Measurements from ENCODE around the gene SOX6. TPM values are rescaled to one million over a fixed set of nuclear protein-coding genes. Genes with fewer than 3 reads are reported as not detected.
A peak's percentile ranks its signal among the peaks of the same experiment; 100 is the strongest.

Gene SOX6
- total and polyA plus RNA-seq, 2 of the 13 experiments (the other 11 are each of a cell fraction or from before 2014, with no cell fraction given): 2.6 to 11.2 TPM

DNA sequence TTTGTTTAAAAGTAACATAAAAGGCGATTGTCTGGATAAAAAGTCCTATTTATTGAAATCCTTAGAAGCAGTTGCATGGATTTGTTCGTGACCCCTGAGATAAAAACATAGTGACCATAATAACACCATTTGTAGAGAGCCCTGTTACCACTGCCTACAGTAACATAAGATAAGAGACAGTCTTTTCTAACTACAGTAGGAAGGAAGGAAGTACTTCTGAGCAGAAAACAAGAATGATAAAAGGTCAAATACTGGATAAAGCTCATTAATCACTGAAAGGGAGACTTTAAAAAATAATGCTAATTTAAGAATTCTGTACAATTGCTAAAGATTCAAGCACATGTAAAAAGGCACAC lies 47.1 kb upstream of the SOX6 start (continued):
- TF ChIP-seq, protein P1, sequence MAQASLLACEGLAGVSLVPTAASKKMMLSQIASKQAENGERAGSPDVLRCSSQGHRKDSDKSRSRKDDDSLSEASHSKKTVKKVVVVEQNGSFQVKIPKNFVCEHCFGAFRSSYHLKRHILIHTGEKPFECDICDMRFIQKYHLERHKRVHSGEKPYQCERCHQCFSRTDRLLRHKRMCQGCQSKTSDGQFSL (CRISPR knock-in tag; IDR thresholded peaks at IDR 0.05): no peak
- TF ChIP-seq, protein P2, sequence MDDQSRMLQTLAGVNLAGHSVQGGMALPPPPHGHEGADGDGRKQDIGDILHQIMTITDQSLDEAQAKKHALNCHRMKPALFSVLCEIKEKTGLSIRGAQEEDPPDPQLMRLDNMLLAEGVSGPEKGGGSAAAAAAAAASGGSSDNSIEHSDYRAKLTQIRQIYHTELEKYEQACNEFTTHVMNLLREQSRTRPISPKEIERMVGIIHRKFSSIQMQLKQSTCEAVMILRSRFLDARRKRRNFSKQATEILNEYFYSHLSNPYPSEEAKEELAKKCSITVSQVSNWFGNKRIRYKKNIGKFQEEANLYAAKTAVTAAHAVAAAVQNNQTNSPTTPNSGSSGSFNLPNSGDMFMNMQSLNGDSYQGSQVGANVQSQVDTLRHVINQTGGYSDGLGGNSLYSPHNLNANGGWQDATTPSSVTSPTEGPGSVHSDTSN (CRISPR knock-in tag; IDR thresholded peaks at IDR 0.05; ENCODE audit: borderline replicate concordance): no peak
- TF ChIP-seq, protein P3, sequence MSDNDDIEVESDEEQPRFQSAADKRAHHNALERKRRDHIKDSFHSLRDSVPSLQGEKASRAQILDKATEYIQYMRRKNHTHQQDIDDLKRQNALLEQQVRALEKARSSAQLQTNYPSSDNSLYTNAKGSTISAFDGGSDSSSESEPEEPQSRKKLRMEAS (IDR thresholded peaks at IDR 0.05): no peak

DNA sequence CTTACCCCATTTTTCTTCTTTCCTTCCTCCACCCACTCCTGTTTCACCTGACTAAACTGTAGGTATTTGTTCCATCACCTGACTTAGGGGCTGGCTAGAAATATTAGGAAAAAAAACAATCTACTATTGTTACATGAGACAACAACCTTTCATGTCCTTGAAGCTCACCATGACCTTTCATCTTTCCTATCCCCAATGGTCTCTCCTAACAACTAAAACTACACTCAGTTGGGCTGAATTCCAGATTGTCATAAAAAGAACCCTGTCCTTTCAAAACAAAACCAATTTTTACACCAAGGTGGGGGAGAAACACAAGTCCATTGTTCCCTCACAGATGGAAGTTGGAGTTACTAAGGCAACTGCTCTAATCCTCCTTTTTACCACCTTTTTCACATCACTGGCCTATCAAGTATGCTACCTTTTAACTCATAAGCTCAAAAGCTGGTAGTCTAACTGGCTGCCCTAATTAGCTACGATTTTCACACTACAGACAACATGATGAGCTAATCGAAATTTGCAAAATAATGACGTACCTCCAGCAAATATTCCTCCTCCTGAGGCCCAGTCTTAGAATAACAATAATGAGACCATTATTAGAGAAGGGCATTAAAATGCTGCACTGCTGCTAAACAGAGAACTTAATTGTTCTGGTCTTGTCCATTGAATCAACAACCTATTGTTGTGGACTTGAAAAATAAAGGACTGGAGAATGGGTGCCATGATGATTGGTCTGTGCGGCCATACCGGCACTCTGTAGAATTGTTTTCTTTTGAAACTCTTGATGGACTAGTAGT lies 46.5 kb upstream of the SOX6 start:
- Histone ChIP-seq H4K20me1 (ENCODE audit: insufficient read depth, low read length) (no peaks in the 10 kb centered on the region), H3K4me2 (ENCODE audit: low read depth, low read length) (peak overlapping the region; percentile 59), H2AFZ (ENCODE audit: low read length) (peak overlapping the region; percentile 15), H3K4me3 (replicated peaks in 1 of 3; ENCODE audit: insufficient read depth in 1 of 3, low read depth in 2 of 3, low read length in 3 of 3) (peak overlapping the region in 1 of 3 experiments; percentile 2; a peak in 1 of 6 replicates), H3K4me1 (ENCODE audit: insufficient read depth, low read length) (peaks cover 68% of the 10 kb centered on the region), H3K9ac (ENCODE audit: insufficient read depth, low read depth, low read length) (peak overlapping the region; percentile 42), H3K9me3 (ENCODE audit: low read length) (no peaks in the 10 kb centered on the region), H3K79me2 (ENCODE audit: insufficient read depth, low read length) (no peaks in the 10 kb centered on the region), H3K27me3 (ENCODE audit: control insufficient read depth in 1 of 2, insufficient read depth in 2 of 2, low read length in 2 of 2) (no peaks in the 10 kb centered on the region), H3K27ac (ENCODE audit: extremely low read length, insufficient read depth, low read length) (peak overlapping the region; percentile 72), H3K36me3 (replicated peaks in 1 of 2; ENCODE audit: control insufficient read depth in 1 of 2, insufficient read depth in 2 of 2, low read length in 2 of 2) (no peaks in the 10 kb centered on the region)
- 42% methylated on average over 5 of the region's 5 CpGs for WGBS (ENCODE audit: low lambda C conversion rate)
- DNase-seq (ENCODE audit: low spot score) (peak; percentile 92), FAIRE-seq (no peak), ATAC-seq (peak; percentile 88)
- POLR2A ChIA-PET: interaction anchor here (0.8 kb wide), 2 partner anchors 67 to 204 kb away, joined by 3 read pairs; no protein-coding TSS in a partner anchor
- CTCF ChIA-PET (ENCODE audit: low intra/inter-chr PET ratio, low total read pairs): no interaction called here
- intact Hi-C loops (cut with micrococcal nuclease; ENCODE audit: unreplicated experiment): loop anchor here (2.0 to 10.0 kb wide), 3 partner anchors 46 to 286 kb away; partner anchors contain the start of gene SOX6
- in situ Hi-C loops (cut with HindIII; ENCODE audit: extremely low pct_ligation_motif_present, low pct_unique_long_range_greater_than_20kb): no loop called here
- BruUV-seq (replicated peaks): no TSS peak
- TF ChIP-seq, protein P4, sequence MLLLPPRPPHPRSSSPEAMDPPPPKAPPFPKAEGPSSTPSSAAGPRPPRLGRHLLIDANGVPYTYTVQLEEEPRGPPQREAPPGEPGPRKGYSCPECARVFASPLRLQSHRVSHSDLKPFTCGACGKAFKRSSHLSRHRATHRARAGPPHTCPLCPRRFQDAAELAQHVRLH (CRISPR knock-in tag; IDR thresholded peaks at IDR 0.05; ENCODE audit: borderline replicate concordance, low read depth): no peak
- TF ChIP-seq MAZ (IDR thresholded peaks at IDR 0.05; ENCODE audit: borderline replicate concordance, low read depth, low read length) (no peak), MAZ (CRISPR knock-in tag; IDR thresholded peaks at IDR 0.05; ENCODE audit: low read depth) (no peak), ZNF10 (CRISPR knock-in tag; IDR thresholded peaks at IDR 0.05; ENCODE audit: borderline replicate concordance, low read depth) (no peak), FOSL2 (CRISPR knock-in tag; IDR thresholded peaks at IDR 0.05) (no peak), ZNF292 (CRISPR knock-in tag; IDR thresholded peaks at IDR 0.05; ENCODE audit: borderline replicate concordance, low read depth) (no peak), ZNF549 (CRISPR knock-in tag; IDR thresholded peaks at IDR 0.05) (no peak)
- TF ChIP-seq, protein P5, sequence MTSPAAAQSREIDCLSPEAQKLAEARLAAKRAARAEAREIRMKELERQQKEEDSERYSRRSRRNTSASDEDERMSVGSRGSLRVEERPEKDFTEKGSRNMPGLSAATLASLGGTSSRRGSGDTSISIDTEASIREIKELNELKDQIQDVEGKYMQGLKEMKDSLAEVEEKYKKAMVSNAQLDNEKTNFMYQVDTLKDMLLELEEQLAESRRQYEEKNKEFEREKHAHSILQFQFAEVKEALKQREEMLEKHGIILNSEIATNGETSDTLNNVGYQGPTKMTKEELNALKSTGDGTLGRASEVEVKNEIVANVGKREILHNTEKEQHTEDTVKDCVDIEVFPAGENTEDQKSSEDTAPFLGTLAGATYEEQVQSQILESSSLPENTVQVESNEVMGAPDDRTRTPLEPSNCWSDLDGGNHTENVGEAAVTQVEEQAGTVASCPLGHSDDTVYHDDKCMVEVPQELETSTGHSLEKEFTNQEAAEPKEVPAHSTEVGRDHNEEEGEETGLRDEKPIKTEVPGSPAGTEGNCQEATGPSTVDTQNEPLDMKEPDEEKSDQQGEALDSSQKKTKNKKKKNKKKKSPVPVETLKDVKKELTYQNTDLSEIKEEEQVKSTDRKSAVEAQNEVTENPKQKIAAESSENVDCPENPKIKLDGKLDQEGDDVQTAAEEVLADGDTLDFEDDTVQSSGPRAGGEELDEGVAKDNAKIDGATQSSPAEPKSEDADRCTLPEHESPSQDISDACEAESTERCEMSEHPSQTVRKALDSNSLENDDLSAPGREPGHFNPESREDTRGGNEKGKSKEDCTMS (CRISPR knock-in tag; conservative IDR thresholded peaks at IDR 0.05): no peak
